GM19025 (cell line): Measurements from ENCODE around the gene SLC17A6.

Source experiments
- ATAC-seq: cut with Tn5 transposase; IDR thresholded peaks from one replicate; pipeline ENCODE4 v1.9.1; 2021; ENCODE audit warnings: mild to moderate bottlenecking, low read depth, moderate library complexity; ENCODE audit not compliant: unreplicated experiment

SLC17A6 gene

GRCh38 chr11:22337596-22338485 lies at the start of gene SLC17A6:
TSS of gene SLC17A6 (plus strand) at chr11:22338381. CDS start at chr11:22338534, 153 bp downstream.
- ATAC-seq, result no peak

- ATAC-seq, result no peak
Measured at GRCh38 chr11:22302368-22302767, 35.8 kb upstream of the SLC17A6 start.

GRCh38 chr11:22304337-22304961 lies 33.7 kb upstream of the SLC17A6 start:
- no peak for ATAC-seq

DNA sequence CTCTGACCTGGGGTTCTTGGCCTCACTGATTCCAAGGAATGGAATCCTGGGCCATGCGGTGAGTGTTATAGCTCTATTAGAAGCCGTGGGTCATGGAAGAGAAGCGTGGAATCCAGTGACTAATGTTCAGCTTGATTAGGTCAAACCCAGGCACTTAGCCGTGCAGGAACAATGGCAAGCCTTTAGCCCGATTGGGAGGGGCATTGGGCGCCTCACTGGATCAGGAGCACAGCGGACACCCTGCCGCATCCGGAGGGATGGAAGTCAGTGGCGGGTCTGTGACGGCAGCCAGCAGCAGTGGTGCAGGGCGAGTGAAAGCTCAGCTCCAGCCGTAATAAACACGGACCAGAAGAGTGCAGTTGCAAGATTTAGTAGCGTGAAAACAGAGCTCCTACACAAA lies 20.5 kb upstream of the SLC17A6 start:
- ATAC-seq, result no peak

GRCh38 chr11:22331771-22332170 lies 6.4 kb upstream of the SLC17A6 start:
- ATAC-seq, result no peak

DNA sequence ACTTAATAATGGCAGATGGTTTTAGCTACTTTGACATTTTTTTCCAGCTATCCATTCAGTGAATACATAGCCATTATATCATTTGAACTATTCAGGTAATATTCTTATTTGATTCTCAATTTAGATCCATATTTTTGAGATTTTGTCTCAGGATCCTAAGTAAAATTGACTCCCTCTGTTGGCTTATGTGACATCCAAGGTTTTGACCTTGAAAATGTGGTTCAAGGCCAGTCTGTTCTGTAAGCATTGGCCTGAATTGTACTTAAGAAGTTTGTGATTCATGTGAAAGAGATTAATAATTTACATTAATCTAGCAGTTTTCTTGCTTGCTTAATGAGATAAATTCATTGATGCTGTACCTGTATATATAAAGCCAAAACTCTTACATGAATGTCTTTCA lies 1.6 kb upstream of the SLC17A6 start:
- ATAC-seq, result no peak

GRCh38 chr11:22339611-22340010 lies 1.4 kb downstream of the SLC17A6 start:
- ATAC-seq, result no peak

GRCh38 chr11:22340235-22340634 lies 2.1 kb downstream of the SLC17A6 start:
- no peak for ATAC-seq

DNA sequence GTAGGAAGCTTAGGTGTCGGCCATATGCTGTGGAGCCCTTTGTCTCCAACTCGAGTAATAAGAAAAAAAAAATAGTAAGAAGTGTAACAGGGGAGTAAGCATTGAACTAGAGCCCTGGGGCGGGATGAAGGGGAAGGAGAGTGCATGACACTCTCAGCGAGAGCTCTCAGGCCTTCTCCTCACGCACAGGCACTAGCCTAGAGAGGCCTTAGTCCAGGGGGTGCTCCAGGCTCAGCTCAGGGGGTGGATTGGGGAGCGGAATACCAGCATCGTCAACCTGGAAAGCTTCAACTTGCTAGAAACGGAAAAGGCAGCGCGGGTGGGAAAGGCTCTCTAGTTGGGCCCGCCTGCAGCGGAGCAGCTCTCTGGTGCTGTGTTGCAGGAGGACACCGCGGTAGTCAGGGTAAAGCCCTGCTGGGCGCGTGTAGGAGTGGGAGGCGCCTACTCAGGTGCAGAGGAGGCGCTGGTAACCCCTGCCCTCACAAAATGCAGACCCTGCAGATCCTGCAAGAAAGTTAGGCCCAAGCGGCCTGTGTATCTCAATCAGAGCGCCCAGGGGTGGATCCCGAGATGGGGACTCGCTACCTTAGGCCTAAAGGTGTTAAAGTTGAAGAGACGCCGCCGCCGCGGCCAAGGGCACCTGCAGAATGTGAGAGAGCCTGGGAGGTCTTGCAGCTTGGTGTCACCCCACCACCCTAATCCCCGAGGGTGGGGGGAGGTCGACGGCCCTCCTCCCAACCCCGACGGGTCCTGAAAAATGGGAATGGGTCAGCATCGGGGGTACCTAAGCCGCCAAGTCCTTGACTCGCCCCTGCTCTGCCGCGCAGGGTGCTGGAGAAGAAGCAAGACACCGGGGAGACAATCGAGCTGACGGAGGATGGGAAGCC lies 2.8 kb downstream of the SLC17A6 start:
- ATAC-seq, result no peak

DNA sequence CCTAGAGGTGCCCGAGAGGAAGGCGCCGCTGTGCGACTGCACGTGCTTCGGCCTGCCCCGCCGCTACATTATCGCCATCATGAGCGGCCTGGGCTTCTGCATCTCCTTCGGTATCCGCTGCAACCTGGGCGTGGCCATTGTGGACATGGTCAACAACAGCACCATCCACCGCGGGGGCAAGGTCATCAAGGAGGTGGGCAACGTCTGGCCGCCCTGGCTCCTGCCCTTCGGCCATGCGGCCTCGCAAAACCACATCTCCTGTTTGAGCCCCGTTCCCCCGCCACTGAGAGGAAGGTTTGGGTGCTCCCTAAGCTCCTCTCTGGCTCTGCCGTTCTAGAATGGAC lies 3.4 kb downstream of the SLC17A6 start:
- ATAC-seq, result no peak

- no peak for ATAC-seq
Measured at GRCh38 chr11:22342211-22343031, 4.2 kb downstream of the SLC17A6 start.

DNA sequence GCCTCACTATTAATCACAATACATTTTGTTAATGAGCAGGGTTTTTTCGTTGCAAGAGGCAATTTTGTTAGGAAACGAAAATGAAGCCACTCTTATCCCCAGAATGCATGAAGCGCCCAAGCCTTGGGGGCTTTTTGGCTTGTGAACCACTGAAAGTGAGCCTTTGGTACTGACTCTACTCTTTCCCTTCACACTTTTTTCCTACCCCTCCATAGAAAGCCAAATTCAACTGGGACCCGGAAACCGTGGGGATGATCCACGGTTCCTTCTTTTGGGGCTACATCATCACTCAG lies 4.8 kb downstream of the SLC17A6 start:
- no peak for ATAC-seq

- no peak for ATAC-seq
Measured at GRCh38 chr11:22343371-22344032, 5.3 kb downstream of the SLC17A6 start.

GRCh38 chr11:22344081-22344480 lies 5.9 kb downstream of the SLC17A6 start:
- no peak for ATAC-seq

DNA sequence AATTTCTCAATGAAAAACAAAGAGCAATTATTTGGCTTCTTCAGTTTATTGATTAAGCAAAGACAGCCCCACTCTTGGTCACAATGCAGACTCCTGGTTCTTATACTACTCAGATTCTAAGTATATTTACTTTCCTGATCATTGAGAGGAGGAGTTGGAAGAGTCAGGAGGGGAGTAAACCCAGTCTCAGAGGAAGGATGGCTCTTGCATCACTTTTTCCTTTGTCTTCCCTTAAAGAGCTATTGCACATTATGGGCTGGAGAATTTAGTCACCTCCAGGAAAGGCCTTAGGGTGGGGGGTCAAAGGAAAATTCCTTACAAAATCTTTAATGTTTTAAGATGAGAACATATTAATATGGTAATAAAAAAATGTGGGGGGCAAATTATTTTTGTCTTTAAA lies 8.1 kb downstream of the SLC17A6 start:
- no peak for ATAC-seq

DNA sequence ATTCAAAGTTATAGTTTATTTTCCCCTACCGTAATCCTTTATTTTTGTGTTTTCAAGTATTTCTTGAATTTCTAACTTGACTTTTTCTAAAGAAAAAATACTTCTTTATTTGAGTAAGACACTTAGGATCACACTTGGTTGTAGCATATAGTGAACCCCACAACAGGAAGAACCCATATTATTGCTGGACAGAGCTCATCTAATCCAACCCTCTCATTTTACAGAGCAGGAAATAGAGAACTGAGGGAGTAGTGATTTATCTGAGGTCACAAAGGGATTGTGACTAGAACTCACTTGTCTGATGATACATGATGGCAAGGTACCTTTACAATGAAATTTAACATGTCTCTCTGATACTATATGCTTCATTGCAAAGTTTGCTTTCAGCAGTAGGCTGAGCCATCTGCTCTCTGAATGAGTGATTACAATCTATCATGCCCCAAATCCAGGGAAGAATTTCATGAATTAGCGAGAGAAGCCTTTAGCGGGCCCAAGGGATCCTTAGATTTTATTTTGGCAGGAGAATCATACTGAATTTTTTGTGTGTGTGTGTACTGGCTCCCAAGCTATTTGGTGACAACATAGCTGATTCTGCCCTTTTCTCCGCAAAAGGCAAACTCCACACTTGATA lies 9.8 kb downstream of the SLC17A6 start:
- ATAC-seq, result no peak

GRCh38 chr11:22349491-22349890 lies 11.3 kb downstream of the SLC17A6 start:
- no peak for ATAC-seq

GRCh38 chr11:22359295-22359694 lies 21.1 kb downstream of the SLC17A6 start:
- ATAC-seq, result no peak

GRCh38 chr11:22371160-22371559 lies 33.0 kb downstream of the SLC17A6 start:
- no peak for ATAC-seq
